ENCODE data around the gene DSCAM. TPM values are rescaled to one million over a fixed set of nuclear protein-coding genes. Genes with fewer than 3 reads are reported as not detected.

The DSCAM gene
- total RNA-seq, 2 experiments from 2014 or later, result not detected

DNA sequence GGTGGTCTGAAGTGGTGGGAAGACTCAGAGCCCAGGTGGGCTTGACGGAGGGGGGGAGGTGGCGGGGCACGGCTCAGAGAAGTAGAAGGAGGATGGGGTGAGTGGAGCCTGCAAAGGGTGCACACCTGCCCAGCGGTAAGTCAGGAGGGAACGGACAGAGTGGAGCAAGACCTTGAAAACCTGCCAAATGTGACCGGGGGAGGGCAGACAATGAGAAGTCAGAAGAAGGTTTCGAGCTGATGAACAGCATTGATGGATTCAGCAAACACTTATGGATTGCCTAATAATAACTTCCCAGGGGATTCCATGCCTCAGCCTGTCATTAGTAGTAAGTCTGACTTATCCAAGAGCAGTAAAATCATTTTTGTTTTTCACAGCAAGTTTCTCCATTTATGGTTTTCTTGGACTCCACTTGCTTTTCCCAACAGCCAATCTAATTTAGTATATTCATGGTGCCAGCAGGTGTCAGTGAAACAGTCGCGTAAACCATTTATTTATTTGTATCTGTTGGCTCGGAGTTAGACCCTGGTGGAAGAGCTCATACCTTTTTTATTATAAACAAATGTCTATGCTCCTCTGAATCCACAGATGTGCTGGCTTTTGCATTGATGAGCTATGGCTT is 700.6 kb downstream of the DSCAM start:
- Mint-ChIP-seq H3K4me3 (no peak overlapping the region), H3K27me3 (no peaks in the 10 kb centered on the region), H3K4me1 (ENCODE audit: low read depth) (no peaks in the 10 kb centered on the region), H3K27ac (no peak overlapping the region), H3K9me3 (no peaks in the 10 kb centered on the region), H3K36me3 (ENCODE audit: low read depth) (no peaks in the 10 kb centered on the region)
- ATAC-seq (ENCODE audit: poor library complexity), result no peak
- POLR2A ChIA-PET, result no interaction called here
- Histone ChIP-seq H3K36me3 (ENCODE audit: insufficient read depth, low read length) (no peaks in the 10 kb centered on the region), H3K27me3 (ENCODE audit: control insufficient read depth in 1 of 2, insufficient read depth in 2 of 2, low read length in 2 of 2) (no peaks in the 10 kb centered on the region), H3K9me3 (ENCODE audit: control insufficient read depth in 1 of 2, insufficient read depth in 1 of 2, low read length in 2 of 2) (peaks cover 0 to 16% of the 10 kb centered on the region in 2 experiments), H3K4me1 (ENCODE audit: insufficient read depth, low read length) (no peaks in the 10 kb centered on the region), H3K27ac (ENCODE audit: low read depth in 1 of 2, low read length in 2 of 2) (no peak overlapping the region), H3K4me3 (ENCODE audit: low read length) (no peak overlapping the region)
- TF ChIP-seq CTCF (IDR thresholded peaks at IDR 0.05), result no peak
- no peak for DNase-seq
- intact Hi-C loops (cut with DNase I, micrococcal nuclease), result loop anchor here in 1 of 2 experiments (10.0 kb wide), 1 partner anchor 988 kb away; no protein-coding TSS in a partner anchor
- CTCF ChIA-PET, result no interaction called here

- intact Hi-C loops (cut with DNase I, micrococcal nuclease), result loop anchor here (5.0 to 10.0 kb wide), 2 partner anchors 923 to 991 kb away; no protein-coding TSS in a partner anchor
- Mint-ChIP-seq H3K4me3 (no peak overlapping the region), H3K9me3 (no peaks in the 10 kb centered on the region), H3K4me1 (ENCODE audit: low read depth) (no peaks in the 10 kb centered on the region), H3K27ac (no peak overlapping the region), H3K27me3 (no peaks in the 10 kb centered on the region), H3K36me3 (ENCODE audit: low read depth) (no peaks in the 10 kb centered on the region)
- ChIA-PET POLR2A (no interaction called here), CTCF (no interaction called here)
- H3K27me3 ChIP-seq (ENCODE audit: control insufficient read depth in 1 of 2, insufficient read depth in 2 of 2, low read length in 2 of 2), result no peaks in the 10 kb centered on the region
- no peaks in the 10 kb centered on the region for H3K36me3 ChIP-seq (ENCODE audit: insufficient read depth, low read length)
- peak in 7 of 14 experiments; percentile 4 to 38 (median 15) for DNase-seq
- no peaks in the 10 kb centered on the region for H3K4me1 ChIP-seq (ENCODE audit: insufficient read depth, low read length)
- no peak overlapping the region for H3K27ac ChIP-seq (ENCODE audit: low read depth in 1 of 2, low read length in 2 of 2)
- H3K4me3 ChIP-seq (ENCODE audit: low read length), result no peak overlapping the region
- peak; percentile 72 for TF ChIP-seq CTCF (IDR thresholded peaks at IDR 0.05)
- no peak for ATAC-seq (ENCODE audit: poor library complexity)
- H3K9me3 ChIP-seq (ENCODE audit: control insufficient read depth in 1 of 2, insufficient read depth in 1 of 2, low read length in 2 of 2), result peaks cover 0 to 23% of the 10 kb centered on the region in 2 experiments
These were observed 703.0 kb downstream of the DSCAM start for GRCh38 chr21:40143822-40144525.

- no peak overlapping the region for H3K27ac ChIP-seq (ENCODE audit: low read depth in 1 of 2, low read length in 2 of 2)
- Mint-ChIP-seq H3K4me3 (no peak overlapping the region), H3K27me3 (no peaks in the 10 kb centered on the region), H3K9me3 (no peaks in the 10 kb centered on the region), H3K27ac (no peak overlapping the region), H3K36me3 (ENCODE audit: low read depth) (no peaks in the 10 kb centered on the region), H3K4me1 (ENCODE audit: low read depth) (no peaks in the 10 kb centered on the region)
- no peak for TF ChIP-seq CTCF (IDR thresholded peaks at IDR 0.05)
- no peak for DNase-seq
- no peaks in the 10 kb centered on the region for H3K36me3 ChIP-seq (ENCODE audit: insufficient read depth, low read length)
- no peak for ATAC-seq (ENCODE audit: poor library complexity)
- H3K4me1 ChIP-seq (ENCODE audit: insufficient read depth, low read length), result no peaks in the 10 kb centered on the region
- no peaks in the 10 kb centered on the region for H3K27me3 ChIP-seq (ENCODE audit: control insufficient read depth in 1 of 2, insufficient read depth in 2 of 2, low read length in 2 of 2)
- intact Hi-C loops (cut with DNase I, micrococcal nuclease), result loop anchor here (5.0 to 10.0 kb wide), 2 partner anchors 926 to 993 kb away; no protein-coding TSS in a partner anchor
- H3K9me3 ChIP-seq (ENCODE audit: control insufficient read depth in 1 of 2, insufficient read depth in 1 of 2, low read length in 2 of 2), result peaks cover 0 to 29% of the 10 kb centered on the region in 2 experiments
- ChIA-PET CTCF (no interaction called here), POLR2A (no interaction called here)
- H3K4me3 ChIP-seq (ENCODE audit: low read length), result no peak overlapping the region
These were observed 705.3 kb downstream of the DSCAM start for GRCh38 chr21:40141621-40142020.
